ENCODE results near the gene DNLZ. TPM values are rescaled to one million over a fixed set of nuclear protein-coding genes. Genes with fewer than 3 reads are reported as not detected.
A peak's percentile ranks its signal among the peaks of the same experiment; 100 is the strongest.

DNLZ gene
- total RNA-seq, 1 donor from 2014 or later = 4.1 TPM

GRCh38 chr9:136342181-136343120 lies 21.1 kb downstream of the DNLZ start:
- peak; percentile 36 for DNase-seq

- no peak for DNase-seq
These were observed 21.8 kb downstream of the DNLZ start for GRCh38 chr9:136341769-136342168.

- DNase-seq = no peak
These were observed 22.4 kb downstream of the DNLZ start for GRCh38 chr9:136341042-136341655.

GRCh38 chr9:136340356-136341041 lies 23.0 kb downstream of the DNLZ start:
- DNase-seq = no peak

GRCh38 chr9:136339958-136340310 lies 23.6 kb downstream of the DNLZ start:
- no peak for DNase-seq

- DNase-seq = no peak
These were observed 24.2 kb downstream of the DNLZ start for GRCh38 chr9:136339173-136339957.

- DNase-seq = no peak
These were observed 25.0 kb downstream of the DNLZ start for GRCh38 chr9:136338511-136338910.

- DNase-seq = no peak
These were observed 25.8 kb downstream of the DNLZ start for GRCh38 chr9:136337416-136338395.

- DNase-seq = no peak
These were observed 26.7 kb downstream of the DNLZ start for GRCh38 chr9:136336881-136337280.

- no peak for DNase-seq
These were observed 27.2 kb downstream of the DNLZ start for GRCh38 chr9:136336156-136336870.

GRCh38 chr9:136335296-136336155 lies 28.0 kb downstream of the DNLZ start:
- no peak for DNase-seq

- no peak for DNase-seq
These were observed 29.0 kb downstream of the DNLZ start for GRCh38 chr9:136334541-136334940.

GRCh38 chr9:136333486-136333885 lies 30.1 kb downstream of the DNLZ start:
- DNase-seq = no peak

- DNase-seq = no peak
These were observed 30.5 kb downstream of the DNLZ start for GRCh38 chr9:136333045-136333444.

- DNase-seq = no peak
These were observed 31.0 kb downstream of the DNLZ start for GRCh38 chr9:136332482-136332983.

- DNase-seq = no peak
These were observed 31.7 kb downstream of the DNLZ start for GRCh38 chr9:136331556-136332481.

- no peak for DNase-seq
These were observed 32.5 kb downstream of the DNLZ start for GRCh38 chr9:136331030-136331429.

GRCh38 chr9:136330406-136330990 lies 33.0 kb downstream of the DNLZ start:
- no peak for DNase-seq
